Erythroblast (primary cell): ENCODE results near the gene PLPP7.

Experiments used
- GATA1 ChIP-seq: IDR thresholded peaks from 2 replicates; pipeline ENCODE4 v1.6.1; 2011; ENCODE audit warnings: low read depth, mild to moderate bottlenecking, control low read depth, low read length, moderate library complexity
- POLR2A ChIP-seq: IDR thresholded peaks from 2 replicates; pipeline ENCODE4 v1.6.1; 2011; ENCODE audit warnings: mild to moderate bottlenecking, low read length

DNA sequence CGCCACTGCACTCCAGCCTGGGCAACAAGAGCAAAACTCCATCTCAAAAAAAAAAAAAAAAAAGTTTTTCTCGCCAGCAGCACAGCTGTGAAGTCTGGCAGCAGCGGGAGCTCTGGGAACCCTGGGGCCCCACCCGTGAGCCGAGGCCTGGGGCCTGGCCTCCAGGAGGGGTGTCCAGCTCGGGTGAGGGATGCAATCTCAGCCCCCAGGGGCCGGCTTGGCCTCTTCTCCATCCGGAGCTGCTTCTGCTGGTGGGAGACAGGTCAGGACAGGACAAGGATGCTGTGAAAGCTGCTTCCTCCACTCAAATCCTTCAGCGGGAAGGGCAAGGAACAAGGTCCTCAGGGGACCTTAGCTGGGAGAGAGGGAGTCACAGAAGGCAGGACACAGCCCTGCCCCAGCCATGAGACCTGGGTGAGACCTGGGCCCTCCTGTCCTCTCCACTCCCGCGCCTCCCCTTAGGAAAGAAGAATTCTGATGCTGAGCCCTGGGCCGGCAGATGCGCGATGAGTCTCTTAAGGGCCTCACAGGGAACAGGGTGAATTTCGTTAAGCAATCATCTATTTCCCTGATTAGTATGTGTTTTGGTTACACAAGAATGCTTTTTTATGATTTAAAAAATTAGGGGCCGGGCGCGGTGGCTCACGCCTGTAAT is 30.6 kb downstream of the PLPP7 start:
- no peak for TF ChIP-seq POLR2A
- no peak for TF ChIP-seq GATA1
